NCI-H128 (cell line): Measurements from ENCODE around the gene LRRK1.

Source experiments
- DNase-seq: peaks from one replicate; lab custom pipeline; 2025; ENCODE audit not compliant: unreplicated experiment; lab: John Stamatoyannopoulos, UW

The LRRK1 gene

GRCh38 chr15:101107101-101107500 is 187.9 kb downstream of the LRRK1 start:
- no peak for DNase-seq

GRCh38 chr15:101107625-101108460 is 188.7 kb downstream of the LRRK1 start:
- DNase-seq, result no peak

DNA sequence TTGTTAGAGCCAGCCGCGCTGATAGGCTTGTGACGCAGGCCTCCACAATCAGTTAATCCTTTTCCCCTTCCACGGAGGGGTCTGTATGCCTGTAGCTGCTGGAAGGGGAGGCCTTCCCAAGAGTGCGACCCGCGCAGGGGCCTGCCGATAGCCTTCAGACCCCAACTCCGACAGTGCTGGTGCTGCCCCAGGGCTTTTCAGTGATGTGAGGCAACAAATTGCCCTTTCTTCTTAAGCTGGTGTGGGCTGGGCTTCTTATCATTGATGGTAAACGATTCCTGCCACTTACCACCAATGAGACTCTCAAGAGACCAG is 189.3 kb downstream of the LRRK1 start:
- no peak for DNase-seq

GRCh38 chr15:101108791-101109190 is 189.6 kb downstream of the LRRK1 start:
- DNase-seq, result no peak

- no peak for DNase-seq
Observed at GRCh38 chr15:101110681-101111569, 191.8 kb downstream of the LRRK1 start.

- no peak for DNase-seq
Observed at GRCh38 chr15:101111570-101112262, 192.6 kb downstream of the LRRK1 start.

- no peak for DNase-seq
Observed at GRCh38 chr15:101112336-101113113, 193.4 kb downstream of the LRRK1 start.

GRCh38 chr15:101113114-101114005 is 194.2 kb downstream of the LRRK1 start:
- no peak for DNase-seq

GRCh38 chr15:101114166-101114565 is 195.0 kb downstream of the LRRK1 start:
- DNase-seq, result no peak

DNA sequence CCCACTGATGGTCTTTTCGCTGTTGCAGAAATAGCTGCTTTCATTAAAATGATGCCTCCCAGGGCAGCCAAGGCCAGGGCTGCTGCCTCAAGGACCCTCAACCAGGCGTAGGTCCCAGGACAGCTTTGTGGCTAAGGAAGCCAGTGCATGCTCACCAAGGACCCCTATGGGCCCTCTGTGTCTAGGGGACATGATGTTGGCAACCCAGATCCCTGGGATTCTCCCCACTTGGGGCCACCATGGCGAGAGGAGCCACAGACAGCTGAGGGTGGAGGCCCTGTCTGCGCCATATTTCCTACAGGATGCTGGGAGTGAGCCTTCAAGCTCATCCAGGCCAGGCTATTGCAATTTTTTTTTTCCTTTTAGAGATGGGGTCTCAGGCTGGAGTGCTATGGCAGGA is 195.5 kb downstream of the LRRK1 start:
- DNase-seq, result no peak

DNA sequence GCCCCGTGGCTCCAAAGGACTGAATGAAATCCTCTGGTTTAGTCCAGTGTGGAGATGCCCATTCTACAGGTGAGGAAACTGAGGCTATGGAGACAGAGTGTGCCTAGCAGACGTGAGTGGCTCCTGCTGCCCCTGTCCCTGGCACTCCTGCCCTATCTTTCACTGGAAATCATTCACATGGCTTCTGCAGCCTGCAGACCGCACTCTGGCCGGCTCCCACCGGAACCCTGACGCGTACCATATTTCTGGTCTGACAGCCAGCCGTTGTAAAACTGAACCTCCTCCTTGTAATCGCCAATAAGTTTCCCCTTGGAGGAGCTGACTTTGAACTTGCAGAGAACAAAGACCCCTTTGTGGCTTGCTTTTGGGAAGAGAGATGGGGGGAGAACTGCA is 196.2 kb downstream of the LRRK1 start:
- DNase-seq, result no peak

- DNase-seq, result no peak
Observed at GRCh38 chr15:101115786-101116680, 196.9 kb downstream of the LRRK1 start.

- DNase-seq, result no peak
Observed at GRCh38 chr15:101116681-101116976, 197.5 kb downstream of the LRRK1 start.

- DNase-seq, result no peak
Observed at GRCh38 chr15:101118116-101118515, 199.0 kb downstream of the LRRK1 start.

- DNase-seq, result no peak
Observed at GRCh38 chr15:101118615-101119014, 199.5 kb downstream of the LRRK1 start.

DNA sequence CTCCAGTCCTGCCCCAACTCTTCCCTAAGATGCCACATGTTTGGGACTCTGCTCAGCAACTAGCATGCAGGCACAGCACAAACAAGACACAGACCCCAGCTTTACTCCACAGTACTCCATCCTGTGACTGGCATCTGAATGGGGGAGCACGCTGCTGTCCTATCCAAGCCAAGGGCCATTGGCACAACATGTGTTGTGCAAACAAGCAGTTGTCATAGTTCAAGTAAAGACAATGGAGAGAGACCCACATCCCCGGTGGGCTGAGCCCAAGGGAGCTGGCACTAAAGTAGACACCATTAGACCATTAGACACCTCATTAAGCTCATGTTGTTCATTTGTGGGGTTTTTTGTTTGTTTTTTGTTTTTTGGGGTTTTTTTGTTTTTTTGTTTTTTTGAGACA is 200.0 kb downstream of the LRRK1 start:
- DNase-seq, result no peak
